ENCODE data around the gene KCNK6. TPM values are rescaled to one million over a fixed set of nuclear protein-coding genes. Genes with fewer than 3 reads are reported as not detected.

The KCNK6 gene
- total and polyA plus RNA-seq, 2 of the 8 experiments (the other 6 are each of a cell fraction or from before 2014, with no cell fraction given): 10.6 to 13.3 TPM

DNA sequence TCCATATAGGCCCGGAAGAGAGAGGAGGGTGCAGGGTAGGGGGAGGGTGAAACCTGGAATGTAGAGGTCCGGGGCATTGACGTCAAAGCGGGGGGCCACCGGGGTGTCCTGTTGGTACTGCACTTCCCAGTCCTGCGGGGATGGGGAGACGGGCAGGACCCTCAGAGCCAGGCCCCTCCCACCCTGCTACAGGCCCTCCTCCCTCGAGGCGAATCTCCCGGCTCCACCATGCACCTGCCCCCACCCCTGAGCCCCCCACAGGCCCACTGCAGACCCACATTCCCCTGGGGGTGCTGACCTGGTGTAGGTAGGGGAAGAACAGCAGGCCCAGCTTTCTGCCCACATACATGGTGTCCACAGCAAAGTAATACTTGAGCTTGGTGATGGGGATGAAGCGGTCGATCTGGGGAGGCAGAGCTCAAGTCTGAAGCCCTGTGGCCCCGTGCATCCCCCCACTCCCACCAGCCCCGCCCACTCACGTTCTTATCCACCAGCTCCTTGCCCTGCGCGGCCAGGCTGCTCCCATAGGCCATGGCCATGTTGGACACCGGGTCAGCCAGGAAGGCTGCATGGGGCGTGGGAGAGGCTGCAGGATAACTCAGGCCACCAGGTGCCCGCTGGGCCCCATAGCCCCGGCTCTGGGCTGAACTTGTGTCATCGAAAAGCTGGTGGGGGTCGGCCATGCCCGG is 10.6 kb upstream of the KCNK6 start (continued):
- TF ChIP-seq KDM4A (IDR thresholded peaks at IDR 0.05; ENCODE audit: low read depth, low read length, severe bottlenecking): no peak
- TF ChIP-seq RXRA (IDR thresholded peaks at IDR 0.05; ENCODE audit: insufficient read depth, low read depth, low read length): no peak
- TF ChIP-seq, protein P1, sequence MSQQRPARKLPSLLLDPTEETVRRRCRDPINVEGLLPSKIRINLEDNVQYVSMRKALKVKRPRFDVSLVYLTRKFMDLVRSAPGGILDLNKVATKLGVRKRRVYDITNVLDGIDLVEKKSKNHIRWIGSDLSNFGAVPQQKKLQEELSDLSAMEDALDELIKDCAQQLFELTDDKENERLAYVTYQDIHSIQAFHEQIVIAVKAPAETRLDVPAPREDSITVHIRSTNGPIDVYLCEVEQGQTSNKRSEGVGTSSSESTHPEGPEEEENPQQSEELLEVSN (IDR thresholded peaks at IDR 0.05): no peak
- TF ChIP-seq TAF7 (optimal IDR thresholded peaks at IDR 0.05; ENCODE audit: borderline replicate concordance, low read depth, low read length): no peak
- TF ChIP-seq JUN (IDR thresholded peaks at IDR 0.05; ENCODE audit: low read depth, low read length): no peak
- no peak for TF ChIP-seq RNF2 (IDR thresholded peaks at IDR 0.05; ENCODE audit: borderline replicate concordance, low read depth, low read length, missing control alignments, poor library complexity, severe bottlenecking)
- TF ChIP-seq GTF2F1 (IDR thresholded peaks at IDR 0.05; ENCODE audit: borderline replicate concordance, low read depth, low read length): no peak
- no peak for TF ChIP-seq HDAC2 (IDR thresholded peaks at IDR 0.05; ENCODE audit: borderline replicate concordance in 1 of 2, low read depth in 2 of 2, low read length in 2 of 2)
- no peak for TF ChIP-seq POLR2A (IDR thresholded peaks at IDR 0.05; ENCODE audit: control extremely low read depth in 1 of 2, low read depth in 2 of 2, low read length in 2 of 2)

Data from H1 (cell line).